HL-60 (cell line): ENCODE data around the gene KCTD16.
A peak's percentile ranks its signal among the peaks of the same experiment; 100 is the strongest.

Experiments used
- DNase-seq, 2 experiments: peaks; one replicate each; pipeline ENCODE4 v3.0.0-alpha.2; 2010 to 2020; ENCODE audit warnings: low read depth in 1 of 2, low spot score in 1 of 2
- H3K27ac ChIP-seq: fragments of 250-450 bp; sonication (Bioruptor Pico); replicated peaks from 2 replicates; pipeline ENCODE4 v1.5.1; 2020; ENCODE audit warnings: mild to moderate bottlenecking, moderate library complexity
- H3K27me3 ChIP-seq: fragments of 250-450 bp; sonication (Bioruptor Pico); 2 replicates; pipeline ENCODE4 v1.5.1; 2021; ENCODE audit warnings: mild to moderate bottlenecking, moderate library complexity; ENCODE audit not compliant: insufficient read depth, poor library complexity, severe bottlenecking
- H3K4me3 ChIP-seq: replicated peaks from 2 replicates; pipeline ENCODE4 v1.5.1; 2011; ENCODE audit warnings: mild to moderate bottlenecking, control low read depth, low read length; ENCODE audit not compliant: insufficient read depth
- GABPA ChIP-seq: IDR thresholded peaks from 2 replicates; pipeline ENCODE4 v1.6.1; 2012; ENCODE audit warnings: low read depth
- POLR2AphosphoS5 ChIP-seq: IDR thresholded peaks from 2 replicates; pipeline ENCODE4 v1.6.1; 2012; ENCODE audit warnings: low read depth
- SPI1 ChIP-seq: IDR thresholded peaks from 2 replicates; pipeline ENCODE4 v1.6.1; 2012; ENCODE audit warnings: low read depth, mild to moderate bottlenecking, borderline replicate concordance
- TF ChIP-seq, protein P1 (sequence below): IDR thresholded peaks from one replicate; pipeline ENCODE4 v1.5.1; 2011; ENCODE audit warnings: low read length, control low read depth, inconsistent platforms; ENCODE audit not compliant: insufficient read depth
- TF ChIP-seq, protein P2 (sequence below): IDR thresholded peaks from 2 replicates; pipeline ENCODE4 v1.6.1; 2012; ENCODE audit warnings: low read depth; ENCODE audit not compliant: insufficient replicate concordance

KCTD16 gene

DNA sequence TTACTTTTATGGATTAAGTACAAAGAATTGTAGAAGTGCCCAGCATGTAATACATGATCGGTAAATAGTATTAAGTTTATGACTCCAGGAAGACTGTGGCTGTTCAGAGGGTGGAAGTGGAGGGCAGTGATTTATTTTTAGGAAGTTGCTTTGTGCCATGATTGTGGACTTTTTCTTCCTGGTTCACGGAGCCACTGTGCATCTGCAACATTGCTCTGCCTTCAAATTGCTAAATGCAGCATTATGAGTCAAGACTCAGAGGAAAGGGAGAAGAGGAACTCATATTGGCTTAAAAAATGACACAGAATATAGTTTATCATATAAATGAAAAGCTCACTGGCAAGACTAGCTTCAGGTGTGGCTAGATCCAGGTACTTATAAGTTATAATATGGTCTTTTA lies 301.5 kb downstream of the KCTD16 start:
- TF ChIP-seq GABPA (no peak), SPI1 (no peak), POLR2AphosphoS5 (no peak)
- TF ChIP-seq, protein P1, sequence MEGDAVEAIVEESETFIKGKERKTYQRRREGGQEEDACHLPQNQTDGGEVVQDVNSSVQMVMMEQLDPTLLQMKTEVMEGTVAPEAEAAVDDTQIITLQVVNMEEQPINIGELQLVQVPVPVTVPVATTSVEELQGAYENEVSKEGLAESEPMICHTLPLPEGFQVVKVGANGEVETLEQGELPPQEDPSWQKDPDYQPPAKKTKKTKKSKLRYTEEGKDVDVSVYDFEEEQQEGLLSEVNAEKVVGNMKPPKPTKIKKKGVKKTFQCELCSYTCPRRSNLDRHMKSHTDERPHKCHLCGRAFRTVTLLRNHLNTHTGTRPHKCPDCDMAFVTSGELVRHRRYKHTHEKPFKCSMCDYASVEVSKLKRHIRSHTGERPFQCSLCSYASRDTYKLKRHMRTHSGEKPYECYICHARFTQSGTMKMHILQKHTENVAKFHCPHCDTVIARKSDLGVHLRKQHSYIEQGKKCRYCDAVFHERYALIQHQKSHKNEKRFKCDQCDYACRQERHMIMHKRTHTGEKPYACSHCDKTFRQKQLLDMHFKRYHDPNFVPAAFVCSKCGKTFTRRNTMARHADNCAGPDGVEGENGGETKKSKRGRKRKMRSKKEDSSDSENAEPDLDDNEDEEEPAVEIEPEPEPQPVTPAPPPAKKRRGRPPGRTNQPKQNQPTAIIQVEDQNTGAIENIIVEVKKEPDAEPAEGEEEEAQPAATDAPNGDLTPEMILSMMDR: no peak
- no peak for DNase-seq

DNA sequence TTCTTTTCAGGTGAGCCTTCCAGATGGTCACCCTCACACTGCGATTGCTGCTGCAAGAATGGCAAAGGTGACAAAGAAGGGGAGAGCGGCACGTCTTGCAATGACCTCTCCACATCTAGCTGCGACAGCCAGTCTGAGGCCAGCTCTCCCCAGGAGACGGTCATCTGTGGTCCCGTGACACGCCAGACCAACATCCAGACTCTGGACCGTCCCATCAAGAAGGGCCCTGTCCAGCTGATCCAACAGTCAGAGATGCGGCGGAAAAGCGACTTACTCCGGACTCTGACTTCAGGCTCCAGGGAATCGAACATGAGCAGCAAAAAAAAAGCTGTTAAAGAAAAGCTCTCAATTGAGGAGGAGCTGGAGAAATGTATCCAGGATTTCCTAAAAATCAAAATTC lies 303.0 kb downstream of the KCTD16 start:
- Histone ChIP-seq H3K27me3 (no peaks in the 10 kb centered on the region), H3K27ac (no peak overlapping the region), H3K4me3 (no peak overlapping the region)
- DNase-seq: no peak
- TF ChIP-seq POLR2AphosphoS5: no peak
- no peak for TF ChIP-seq SPI1
- TF ChIP-seq GABPA: no peak
- TF ChIP-seq, protein P1: no peak

More for the DNA sequence above, 301.5 kb downstream of the KCTD16 start:
- Histone ChIP-seq H3K4me3 (no peak overlapping the region), H3K27ac (no peak overlapping the region), H3K27me3 (no peaks in the 10 kb centered on the region)

DNA sequence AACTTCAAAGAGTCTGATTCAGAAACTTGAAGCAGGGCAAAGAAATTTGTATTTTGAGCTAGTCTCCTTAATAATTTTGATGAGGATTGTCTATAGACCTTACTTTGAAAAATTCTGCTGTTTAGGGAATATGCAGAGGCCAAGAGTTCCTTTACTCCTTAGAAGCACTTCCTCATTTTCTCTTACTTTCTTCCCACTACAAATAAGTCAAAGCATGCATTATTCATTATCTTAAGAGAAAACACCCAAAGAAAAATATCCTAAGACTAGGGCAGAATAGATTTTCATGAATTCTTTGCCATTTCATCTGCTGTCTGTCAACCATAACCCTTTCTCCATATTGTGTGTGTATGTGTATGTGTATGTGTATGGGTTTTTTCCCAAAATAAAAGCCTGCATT lies 307.9 kb downstream of the KCTD16 start:
- H3K4me3 ChIP-seq: no peak overlapping the region
- H3K27me3 ChIP-seq: no peaks in the 10 kb centered on the region
- no peak for DNase-seq
- H3K27ac ChIP-seq: no peak overlapping the region
- TF ChIP-seq POLR2AphosphoS5 (no peak), SPI1 (peak; percentile 92)
- TF ChIP-seq, protein P1: no peak

DNA sequence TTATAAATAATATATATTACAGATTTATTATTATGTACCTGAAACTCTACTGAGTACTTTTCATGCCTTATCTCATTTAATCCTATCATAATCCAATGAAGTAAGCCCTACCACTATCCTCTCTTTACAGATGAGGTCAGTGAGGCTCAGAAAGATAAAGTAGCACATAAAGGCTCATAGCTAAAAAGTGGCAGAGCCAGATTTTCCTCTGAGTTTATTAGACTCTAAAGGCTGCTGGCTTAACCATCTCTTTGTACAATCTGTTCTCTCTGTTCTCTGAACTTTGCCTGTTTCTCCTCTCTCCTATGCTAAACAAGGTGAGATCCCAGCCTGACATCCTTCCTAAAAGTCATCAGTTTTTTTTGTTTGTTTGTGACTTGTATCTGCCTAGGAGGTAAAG lies 311.2 kb downstream of the KCTD16 start:
- no peak for DNase-seq
- Histone ChIP-seq H3K27ac (no peak overlapping the region), H3K4me3 (no peak overlapping the region), H3K27me3 (no peaks in the 10 kb centered on the region)
- TF ChIP-seq, protein P2, sequence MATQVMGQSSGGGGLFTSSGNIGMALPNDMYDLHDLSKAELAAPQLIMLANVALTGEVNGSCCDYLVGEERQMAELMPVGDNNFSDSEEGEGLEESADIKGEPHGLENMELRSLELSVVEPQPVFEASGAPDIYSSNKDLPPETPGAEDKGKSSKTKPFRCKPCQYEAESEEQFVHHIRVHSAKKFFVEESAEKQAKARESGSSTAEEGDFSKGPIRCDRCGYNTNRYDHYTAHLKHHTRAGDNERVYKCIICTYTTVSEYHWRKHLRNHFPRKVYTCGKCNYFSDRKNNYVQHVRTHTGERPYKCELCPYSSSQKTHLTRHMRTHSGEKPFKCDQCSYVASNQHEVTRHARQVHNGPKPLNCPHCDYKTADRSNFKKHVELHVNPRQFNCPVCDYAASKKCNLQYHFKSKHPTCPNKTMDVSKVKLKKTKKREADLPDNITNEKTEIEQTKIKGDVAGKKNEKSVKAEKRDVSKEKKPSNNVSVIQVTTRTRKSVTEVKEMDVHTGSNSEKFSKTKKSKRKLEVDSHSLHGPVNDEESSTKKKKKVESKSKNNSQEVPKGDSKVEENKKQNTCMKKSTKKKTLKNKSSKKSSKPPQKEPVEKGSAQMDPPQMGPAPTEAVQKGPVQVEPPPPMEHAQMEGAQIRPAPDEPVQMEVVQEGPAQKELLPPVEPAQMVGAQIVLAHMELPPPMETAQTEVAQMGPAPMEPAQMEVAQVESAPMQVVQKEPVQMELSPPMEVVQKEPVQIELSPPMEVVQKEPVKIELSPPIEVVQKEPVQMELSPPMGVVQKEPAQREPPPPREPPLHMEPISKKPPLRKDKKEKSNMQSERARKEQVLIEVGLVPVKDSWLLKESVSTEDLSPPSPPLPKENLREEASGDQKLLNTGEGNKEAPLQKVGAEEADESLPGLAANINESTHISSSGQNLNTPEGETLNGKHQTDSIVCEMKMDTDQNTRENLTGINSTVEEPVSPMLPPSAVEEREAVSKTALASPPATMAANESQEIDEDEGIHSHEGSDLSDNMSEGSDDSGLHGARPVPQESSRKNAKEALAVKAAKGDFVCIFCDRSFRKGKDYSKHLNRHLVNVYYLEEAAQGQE: no peak
- TF ChIP-seq, protein P1: no peak
- no peak for TF ChIP-seq POLR2AphosphoS5
